Effector memory CD8-positive, alpha-beta T cell (primary cell): ENCODE measurements around the gene GLDC.
"Not testable (repeated sequence)": the region's sequence is repeated elsewhere in the genome, so short reads cannot be mapped to it uniquely, and the experiment has no call there.

Source experiments
- ATAC-seq: fragments of 150-1000 bp; cut with Tn5 transposase; replicated peaks from 2 replicates; pipeline ENCODE4 v1.10.0; 2021; ENCODE audit warnings: mild to moderate bottlenecking, moderate library complexity
- DNase-seq, 3 experiments: peaks; one replicate each; pipeline ENCODE4 v3.0.0; 2021
- H3K27ac Mint-ChIP-seq, 2 donors: one replicate each; pipeline ENCODE4 v1.8.0; 2022; ENCODE audit warnings: mild to moderate bottlenecking in 2 of 2, mixed read lengths in 2 of 2, moderate library complexity in 2 of 2
- H3K27me3 Mint-ChIP-seq, 2 donors: one replicate each; pipeline ENCODE4 v1.8.0; 2022; ENCODE audit warnings: mixed read lengths in 2 of 2
- H3K36me3 Mint-ChIP-seq: one replicate; pipeline ENCODE4 v1.8.0; 2022; ENCODE audit warnings: mild to moderate bottlenecking, moderate library complexity, mixed read lengths; ENCODE audit not compliant: insufficient read depth
- H3K4me1 Mint-ChIP-seq, 2 donors: one replicate each; pipeline ENCODE4 v1.8.0; 2022; ENCODE audit warnings: low read depth in 2 of 2, mixed read lengths in 2 of 2
- H3K4me3 Mint-ChIP-seq, 2 donors: one replicate each; pipeline ENCODE4 v1.8.0; 2022; ENCODE audit warnings: mild to moderate bottlenecking in 2 of 2, mixed read lengths in 2 of 2, moderate library complexity in 2 of 2
- H3K9me3 Mint-ChIP-seq, 2 donors: one replicate each; pipeline ENCODE4 v1.8.0; 2022; ENCODE audit warnings: mixed read lengths in 2 of 2

The GLDC gene

DNA sequence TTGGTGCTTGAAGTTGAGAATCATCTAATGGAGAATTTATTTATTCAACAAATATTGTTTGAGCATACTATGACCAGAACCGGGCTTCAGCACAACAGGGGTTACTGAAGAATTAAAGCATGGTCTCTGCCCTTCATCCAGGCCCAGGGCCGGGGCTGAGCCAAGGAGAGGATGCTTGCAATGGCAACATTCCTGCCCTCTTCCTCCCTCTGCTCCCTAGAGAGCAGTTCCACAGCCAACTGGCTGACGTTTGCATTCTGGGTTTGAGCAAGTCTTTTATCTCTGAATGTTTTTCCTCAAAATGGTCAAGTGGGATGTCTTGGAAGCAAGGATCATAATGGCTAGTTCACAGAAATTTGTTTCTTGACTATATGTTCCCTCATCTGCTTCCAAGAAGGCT lies 80.7 kb downstream of the GLDC start:
- H3K27ac Mint-ChIP-seq: no peak overlapping the region
- no peaks in the 10 kb centered on the region for H3K27me3 Mint-ChIP-seq
- ATAC-seq: no peak
- H3K4me3 Mint-ChIP-seq: no peak overlapping the region
- DNase-seq: no peak
- H3K36me3 Mint-ChIP-seq: no peaks in the 10 kb centered on the region
- H3K4me1 Mint-ChIP-seq: peaks cover 0 to 2% of the 10 kb centered on the region in 2 donors
- H3K9me3 Mint-ChIP-seq: no peaks in the 10 kb centered on the region

DNA sequence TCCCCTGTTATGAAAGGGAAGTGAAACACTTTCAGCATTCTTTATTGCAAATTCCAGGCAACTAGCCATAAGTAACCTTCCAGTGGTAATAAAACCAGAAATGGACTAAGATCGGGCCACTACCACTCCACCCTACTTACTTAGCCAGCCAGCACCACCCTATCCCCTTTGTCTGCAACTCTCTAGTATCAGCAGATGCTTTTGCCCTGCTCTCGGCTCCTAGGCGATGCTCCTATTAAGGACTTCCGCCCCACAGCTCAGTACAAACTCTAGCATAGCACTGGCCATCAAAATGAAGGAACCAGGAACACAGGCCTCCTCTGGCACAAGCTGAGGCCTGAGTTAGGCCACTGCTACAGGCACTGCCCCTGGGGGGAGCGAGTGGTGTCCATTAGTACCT lies 81.2 kb downstream of the GLDC start:
- no peak overlapping the region for H3K4me3 Mint-ChIP-seq
- ATAC-seq (no peak), DNase-seq (no peak)
- H3K4me1 Mint-ChIP-seq: peaks cover 0 to 2% of the 10 kb centered on the region in 2 donors
- no peaks in the 10 kb centered on the region for H3K27me3 Mint-ChIP-seq
- H3K27ac Mint-ChIP-seq: no peak overlapping the region
- H3K9me3 Mint-ChIP-seq: no peaks in the 10 kb centered on the region
- no peaks in the 10 kb centered on the region for H3K36me3 Mint-ChIP-seq

GRCh38 chr9:6562871-6563430 lies 82.6 kb downstream of the GLDC start:
- no peak overlapping the region for H3K27ac Mint-ChIP-seq
- ATAC-seq (no peak), DNase-seq (no peak)
- H3K27me3 Mint-ChIP-seq: no peaks in the 10 kb centered on the region
- no peaks in the 10 kb centered on the region for H3K36me3 Mint-ChIP-seq
- H3K4me1 Mint-ChIP-seq: peaks cover 0 to 2% of the 10 kb centered on the region in 2 donors
- no peak overlapping the region for H3K4me3 Mint-ChIP-seq
- H3K9me3 Mint-ChIP-seq: no peaks in the 10 kb centered on the region

- no peaks in the 10 kb centered on the region for H3K36me3 Mint-ChIP-seq
- H3K9me3 Mint-ChIP-seq: no peaks in the 10 kb centered on the region
- no peak for ATAC-seq
Measured at GRCh38 chr9:6562201-6562600, 83.3 kb downstream of the GLDC start.

GRCh38 chr9:6557883-6558616 lies 87.5 kb downstream of the GLDC start:
- H3K9me3 Mint-ChIP-seq: no peaks in the 10 kb centered on the region
- ATAC-seq (no peak), DNase-seq (no peak)
- H3K4me1 Mint-ChIP-seq: no peaks in the 10 kb centered on the region
- H3K36me3 Mint-ChIP-seq: no peaks in the 10 kb centered on the region
- no peak overlapping the region for H3K27ac Mint-ChIP-seq
- H3K27me3 Mint-ChIP-seq: peaks cover 13 to 18% of the 10 kb centered on the region in 2 donors
- H3K4me3 Mint-ChIP-seq: no peak overlapping the region

More at GRCh38 chr9:6562201-6562600, 83.3 kb downstream of the GLDC start:
- Mint-ChIP-seq H3K27ac (no peak overlapping the region), H3K4me1 (peaks cover 0 to 2% of the 10 kb centered on the region in 2 donors), H3K4me3 (no peak overlapping the region), H3K27me3 (no peaks in the 10 kb centered on the region)
- DNase-seq: no peak

DNA sequence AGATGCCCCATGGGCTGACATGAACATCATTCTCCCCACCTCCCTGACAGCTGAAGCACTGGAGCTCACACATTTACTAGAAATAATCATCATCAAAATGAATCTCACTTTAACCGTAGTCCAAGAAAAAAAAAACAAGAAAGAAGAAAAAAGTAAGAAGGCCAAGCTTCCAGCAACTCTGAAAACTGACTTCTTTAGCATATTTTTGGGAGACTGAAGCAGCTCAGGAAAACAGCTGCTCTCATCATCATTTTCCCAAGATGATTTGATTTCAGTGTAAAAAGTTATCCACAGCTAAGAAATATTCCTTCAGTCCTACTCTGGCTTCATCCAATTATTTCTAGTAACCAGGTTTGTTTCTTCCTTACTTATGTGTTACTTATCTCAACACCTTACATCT lies 91.7 kb downstream of the GLDC start:
- no peaks in the 10 kb centered on the region for H3K36me3 Mint-ChIP-seq
- H3K4me1 Mint-ChIP-seq: no peaks in the 10 kb centered on the region
- no peak overlapping the region for H3K27ac Mint-ChIP-seq
- ATAC-seq: no peak
- peaks cover 18 to 25% of the 10 kb centered on the region in 2 donors for H3K27me3 Mint-ChIP-seq
- H3K9me3 Mint-ChIP-seq: no peaks in the 10 kb centered on the region
- DNase-seq: no peak
- no peak overlapping the region for H3K4me3 Mint-ChIP-seq

- Mint-ChIP-seq H3K27ac (no peak overlapping the region), H3K9me3 (no peaks in the 10 kb centered on the region), H3K27me3 (peaks cover 18 to 25% of the 10 kb centered on the region in 2 donors), H3K36me3 (no peaks in the 10 kb centered on the region), H3K4me1 (no peaks in the 10 kb centered on the region), H3K4me3 (no peak overlapping the region)
- ATAC-seq (no peak), DNase-seq (no peak)
Measured at GRCh38 chr9:6552498-6553121, 92.9 kb downstream of the GLDC start.

DNA sequence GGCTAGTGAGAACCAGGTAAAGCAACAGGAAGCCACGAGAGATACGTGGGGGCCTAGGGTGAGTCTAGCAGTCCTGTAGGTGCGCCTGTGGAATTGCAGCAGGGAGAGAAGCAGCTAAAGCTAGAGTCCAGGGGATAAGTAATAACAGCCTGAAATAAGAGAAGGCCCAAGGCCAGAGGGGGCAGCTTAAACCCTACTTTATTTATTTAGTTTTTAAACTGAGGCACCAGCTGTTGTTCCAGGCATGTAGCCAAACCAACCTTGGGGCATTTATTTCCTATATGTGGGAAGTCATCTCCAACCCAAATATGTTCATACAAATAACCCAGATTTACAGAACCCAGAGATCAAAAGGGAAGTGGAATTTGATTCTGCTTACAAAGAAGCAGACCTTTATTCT lies 93.5 kb downstream of the GLDC start:
- no peaks in the 10 kb centered on the region for H3K4me1 Mint-ChIP-seq
- DNase-seq: no peak
- no peaks in the 10 kb centered on the region for H3K9me3 Mint-ChIP-seq
- no peaks in the 10 kb centered on the region for H3K36me3 Mint-ChIP-seq
- no peak overlapping the region for H3K4me3 Mint-ChIP-seq
- no peak overlapping the region for H3K27ac Mint-ChIP-seq
- ATAC-seq: no peak
- peaks cover 17 to 25% of the 10 kb centered on the region in 2 donors for H3K27me3 Mint-ChIP-seq

DNA sequence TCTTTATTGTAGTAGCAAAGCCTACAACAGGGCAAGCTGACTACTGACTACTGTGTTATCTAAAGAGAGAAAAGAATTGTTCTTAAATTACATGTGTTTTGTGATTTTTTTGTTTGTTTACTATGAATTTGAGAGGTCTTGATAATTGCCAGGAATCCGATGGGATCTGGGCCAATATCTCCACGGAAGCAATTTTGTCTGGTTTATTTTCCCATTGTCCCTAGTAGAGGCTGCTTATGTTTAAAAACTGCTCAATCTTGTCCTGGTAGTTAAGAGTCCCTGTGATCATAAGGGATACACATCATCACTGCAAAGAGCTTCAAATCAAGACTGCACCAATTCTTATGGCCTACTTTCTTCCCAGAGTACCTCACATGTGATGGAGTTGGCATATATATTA lies 94.4 kb downstream of the GLDC start:
- H3K9me3 Mint-ChIP-seq: no peaks in the 10 kb centered on the region
- H3K27ac Mint-ChIP-seq: no peak overlapping the region
- no peak for ATAC-seq
- no peak for DNase-seq
- H3K36me3 Mint-ChIP-seq: no peaks in the 10 kb centered on the region
- H3K27me3 Mint-ChIP-seq: peaks cover 9 to 24% of the 10 kb centered on the region in 2 donors
- H3K4me1 Mint-ChIP-seq: no peaks in the 10 kb centered on the region
- no peak overlapping the region for H3K4me3 Mint-ChIP-seq

GRCh38 chr9:6549106-6549800 lies 96.3 kb downstream of the GLDC start:
- DNase-seq (no peak), ATAC-seq (no peak)
- H3K9me3 Mint-ChIP-seq: no peaks in the 10 kb centered on the region
- no peaks in the 10 kb centered on the region for H3K36me3 Mint-ChIP-seq
- no peaks in the 10 kb centered on the region for H3K4me1 Mint-ChIP-seq
- H3K27me3 Mint-ChIP-seq: peaks cover 5 to 9% of the 10 kb centered on the region in 2 donors
- H3K4me3 Mint-ChIP-seq: no peak overlapping the region
- H3K27ac Mint-ChIP-seq: no peak overlapping the region

GRCh38 chr9:6545017-6545691 lies 100.4 kb downstream of the GLDC start:
- DNase-seq (no peak), ATAC-seq (no peak)
- Mint-ChIP-seq H3K27me3 (peaks cover 5 to 29% of the 10 kb centered on the region in 2 donors), H3K36me3 (peaks cover 3% of the 10 kb centered on the region), H3K9me3 (no peaks in the 10 kb centered on the region), H3K4me1 (no peaks in the 10 kb centered on the region), H3K27ac (no peak overlapping the region), H3K4me3 (no peak overlapping the region)

DNA sequence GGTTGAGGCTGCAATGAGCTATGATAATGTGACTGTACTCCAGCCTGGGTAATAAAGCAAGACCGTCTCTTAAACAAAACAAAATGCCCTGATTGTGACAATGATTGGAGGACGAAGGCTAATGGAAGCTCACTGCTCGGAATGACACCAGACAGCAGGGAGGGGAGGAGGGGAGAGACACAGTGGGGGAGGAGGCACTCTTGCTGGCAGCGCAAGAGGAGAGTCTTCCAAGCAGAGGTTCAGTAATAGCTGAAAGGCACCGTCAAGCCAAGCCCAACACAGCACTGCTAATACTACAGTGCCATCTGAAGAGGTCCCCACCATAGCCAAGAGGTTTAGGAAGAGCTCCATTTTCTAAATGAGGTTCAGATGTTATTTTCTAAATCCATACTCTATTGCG lies 102.3 kb downstream of the GLDC start:
- Mint-ChIP-seq H3K4me1 (no peaks in the 10 kb centered on the region), H3K27ac (no peak overlapping the region), H3K36me3 (peaks cover 3% of the 10 kb centered on the region), H3K4me3 (no peak overlapping the region), H3K27me3 (peaks cover 4 to 26% of the 10 kb centered on the region in 2 donors), H3K9me3 (no peaks in the 10 kb centered on the region)
- DNase-seq: no peak
- ATAC-seq: no peak

DNA sequence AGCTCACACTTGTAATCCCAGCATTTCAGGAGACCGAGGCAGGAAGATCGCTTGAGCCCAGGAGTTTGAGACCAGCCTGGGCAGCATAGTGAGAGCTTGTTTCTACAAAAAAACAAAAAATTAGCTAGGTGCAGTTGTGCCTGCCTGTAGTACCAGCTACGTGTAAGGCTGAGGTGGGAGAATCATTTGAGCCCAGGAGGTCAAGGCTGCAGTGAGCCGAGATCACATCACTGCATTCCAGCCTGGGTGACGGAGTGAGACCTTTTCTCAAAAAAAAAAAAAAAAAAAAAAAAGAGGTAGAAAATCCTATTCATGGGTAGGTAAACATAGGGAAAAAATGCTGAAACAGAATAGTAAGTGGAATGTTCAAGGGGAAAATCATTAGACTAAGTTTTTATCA lies 102.9 kb downstream of the GLDC start:
- not testable (repeated sequence) for H3K27ac Mint-ChIP-seq

More for the DNA sequence above, 102.9 kb downstream of the GLDC start:
- H3K4me3 Mint-ChIP-seq, DNase-seq, H3K36me3 Mint-ChIP-seq, H3K4me1 Mint-ChIP-seq, ATAC-seq, H3K9me3 Mint-ChIP-seq: not testable (repeated sequence)
- H3K27me3 Mint-ChIP-seq: peaks cover 4 to 32% of the 10 kb centered on the region in 2 donors
